ENCODE results near the gene ROCK1. TPM values are rescaled to one million over a fixed set of nuclear protein-coding genes. Genes with fewer than 3 reads are reported as not detected.
A peak's percentile ranks its signal among the peaks of the same experiment; 100 is the strongest.

Gene ROCK1
- total and polyA plus RNA-seq, 12 donors, result 6.8 to 55.5 (median 30.4) TPM

- Histone ChIP-seq H3K4me1 (replicated peaks in 1 of 2) (peaks cover 6 to 51% of the 10 kb centered on the region in 2 donors), H3K4me3 (no peak overlapping the region), H3K27ac (no peak overlapping the region), H3K9me3 (replicated peaks in 1 of 3) (no peaks in the 10 kb centered on the region), H3K27me3 (no peaks in the 10 kb centered on the region), H3K36me3 (replicated peaks in 1 of 2) (no peaks in the 10 kb centered on the region)
- no peak for DNase-seq
- no peak for TF ChIP-seq POLR2A (IDR thresholded peaks at IDR 0.05)
- no peak for TF ChIP-seq CTCF (IDR thresholded peaks at IDR 0.05)
- intact Hi-C loops (cut with DNase I), result no loop called here
- WGBS, 4 donors, result 61 to 70% (median 66%) methylated on average over 3 of the region's 3 CpGs
Measured at GRCh38 chr18:21054252-21054821, 57.3 kb downstream of the ROCK1 start.

GRCh38 chr18:21053127-21053526 lies 58.5 kb downstream of the ROCK1 start:
- Histone ChIP-seq H3K27me3 (no peaks in the 10 kb centered on the region), H3K27ac (peak overlapping the region in 4 of 5 donors; percentile 18 to 75 (median 35)), H3K4me3 (no peak overlapping the region), H3K4me1 (replicated peaks in 1 of 2) (peaks cover 7 to 60% of the 10 kb centered on the region in 2 donors), H3K9me3 (replicated peaks in 1 of 3) (no peaks in the 10 kb centered on the region), H3K36me3 (replicated peaks in 1 of 2) (no peaks in the 10 kb centered on the region)
- intact Hi-C loops (cut with DNase I), result no loop called here
- DNase-seq, result peak in 2 of 7 donors; percentile 23 to 37
- no peak for TF ChIP-seq CTCF (IDR thresholded peaks at IDR 0.05)
- no peak for TF ChIP-seq POLR2A (IDR thresholded peaks at IDR 0.05)

- intact Hi-C loops (cut with DNase I), result no loop called here
- peaks cover 7 to 60% of the 10 kb centered on the region in 2 donors for H3K4me1 ChIP-seq (replicated peaks in 1 of 2)
- no peaks in the 10 kb centered on the region for H3K9me3 ChIP-seq (replicated peaks in 1 of 3)
- H3K4me3 ChIP-seq, result no peak overlapping the region
- H3K27ac ChIP-seq, result peak overlapping the region in 1 of 5 donors; percentile 9
- DNase-seq, result no peak
- H3K27me3 ChIP-seq, result no peaks in the 10 kb centered on the region
- TF ChIP-seq POLR2A (IDR thresholded peaks at IDR 0.05), result no peak
- no peak for TF ChIP-seq CTCF (IDR thresholded peaks at IDR 0.05)
- 96 to 100% (median 98%) methylated on average over 4 to 5 of the region's 5 CpGs for whole genome bisulfite sequencing, 4 donors
- H3K36me3 ChIP-seq (replicated peaks in 1 of 2), result no peaks in the 10 kb centered on the region
Measured at GRCh38 chr18:21052385-21052784, 59.2 kb downstream of the ROCK1 start.

- Histone ChIP-seq H3K27me3 (no peaks in the 10 kb centered on the region), H3K27ac (no peak overlapping the region), H3K4me3 (no peak overlapping the region), H3K4me1 (replicated peaks in 1 of 2) (peaks cover 7 to 60% of the 10 kb centered on the region in 2 donors), H3K36me3 (replicated peaks in 1 of 2) (no peaks in the 10 kb centered on the region), H3K9me3 (replicated peaks in 1 of 3) (no peaks in the 10 kb centered on the region)
- TF ChIP-seq CTCF (IDR thresholded peaks at IDR 0.05), result no peak
- TF ChIP-seq POLR2A (IDR thresholded peaks at IDR 0.05), result no peak
- intact Hi-C loops (cut with DNase I), result no loop called here
- no peak for DNase-seq
- WGBS, 4 donors, result 84 to 90% (median 86%) methylated on average over 3 of the region's 3 CpGs
Measured at GRCh38 chr18:21051620-21052019, 60.0 kb downstream of the ROCK1 start.
